ENCODE measurements around the gene ERICH3.

ERICH3 gene, protein sequence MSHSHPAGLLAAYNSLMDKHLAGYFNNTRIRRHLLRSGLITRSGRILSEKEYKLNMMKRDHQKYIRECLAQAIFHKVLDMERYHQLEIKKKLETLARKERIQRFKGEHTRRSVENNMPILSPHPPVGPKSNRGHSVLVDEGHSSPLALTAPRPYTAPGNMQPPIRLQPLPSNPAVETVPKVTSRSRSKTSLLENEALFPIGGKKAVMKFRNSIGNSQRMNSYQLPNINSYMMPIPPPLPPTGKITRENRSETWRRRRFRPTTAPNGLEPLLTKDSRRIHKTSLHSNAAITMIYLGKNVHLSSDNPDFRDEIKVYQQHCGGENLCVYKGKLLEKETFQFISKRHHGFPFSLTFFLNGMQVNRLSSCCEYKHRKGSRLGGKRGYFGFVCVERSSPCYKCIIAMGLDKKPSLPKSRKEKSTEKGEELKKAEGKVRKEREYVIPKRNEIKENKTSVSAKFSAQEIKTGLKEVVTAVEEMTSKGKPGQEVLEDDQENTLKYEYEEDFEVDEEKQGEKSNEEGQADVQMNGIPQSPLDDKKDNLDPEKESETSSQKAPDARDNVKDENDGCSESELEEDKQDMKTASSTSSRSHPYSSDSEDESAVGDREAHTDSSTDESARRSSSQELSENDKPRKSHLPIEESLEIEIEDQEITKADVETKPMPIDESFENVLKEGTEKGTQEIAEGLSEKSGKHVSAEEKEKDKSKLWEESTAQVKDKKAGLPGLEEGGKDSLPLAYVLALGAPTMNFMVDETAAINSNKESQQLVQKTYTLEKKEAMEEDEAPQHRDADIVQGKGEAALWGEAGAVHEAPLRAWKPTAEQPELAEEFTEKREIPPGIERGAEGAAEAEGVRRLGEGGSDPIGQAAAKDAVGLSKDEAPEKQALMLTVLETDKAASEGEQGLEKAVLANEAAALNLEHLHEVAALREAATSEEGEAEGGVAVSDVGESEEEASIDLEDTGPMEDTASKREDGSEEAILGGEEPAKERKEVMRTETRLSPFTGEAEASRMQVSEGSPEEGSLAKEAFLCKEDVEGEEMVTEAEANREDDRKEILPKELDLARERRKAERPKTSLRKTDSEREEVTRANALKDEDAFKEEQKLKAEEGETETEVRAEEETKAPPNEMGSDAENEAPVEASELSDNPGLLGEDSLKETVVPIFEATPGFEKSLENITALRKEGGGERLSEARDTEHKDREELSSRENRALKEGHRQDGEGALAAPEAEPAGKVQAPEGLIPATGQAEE (N-terminal part only)

DNA sequence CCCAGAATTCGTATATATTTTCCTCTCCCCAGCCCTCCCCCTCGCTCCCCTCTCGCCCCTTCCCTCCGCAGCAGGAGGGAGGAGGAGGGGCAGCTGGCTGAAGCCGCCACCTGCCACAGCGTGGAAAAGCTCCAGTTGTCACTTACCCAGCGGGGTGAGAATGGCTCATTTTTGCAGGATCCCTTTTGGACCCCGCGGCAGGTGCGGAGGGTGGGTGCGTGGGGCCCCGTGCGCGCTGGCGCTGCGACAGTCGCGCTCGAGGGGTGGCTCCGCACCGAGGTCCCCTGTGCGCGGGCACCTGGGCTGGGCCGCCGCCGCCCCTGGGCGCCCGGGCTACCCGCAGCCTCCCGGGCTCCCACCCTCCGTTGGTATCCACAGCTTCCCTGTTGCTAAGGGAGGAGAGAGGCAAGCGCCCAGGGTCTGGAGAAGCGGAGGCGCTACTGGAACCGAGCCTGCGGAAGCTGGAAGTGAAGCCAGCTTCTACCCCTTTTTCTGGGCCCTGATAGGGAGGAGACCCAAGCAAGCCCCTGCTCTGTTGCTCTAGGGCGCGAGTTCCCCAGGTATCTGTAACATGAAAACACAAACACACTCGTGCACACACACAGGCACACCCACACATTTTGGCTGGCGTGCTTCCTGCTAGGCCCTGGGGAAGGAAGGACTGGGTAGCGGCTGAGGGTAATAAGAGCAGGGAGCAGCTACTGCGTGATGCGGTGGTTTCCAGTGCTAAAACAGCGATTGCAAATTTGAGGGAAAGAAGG lies at the start of gene ERICH3:
ERICH3 (minus strand) TSS at position 442 of the 761 bp plus-strand sequence; CDS start at position 169, 273 bp downstream.
- Histone ChIP-seq H3K27ac (ENCODE audit: low read depth, low read length) (no peak within 1 kb of the TSS), H3K4me3 (ENCODE audit: insufficient read depth, low read length, poor library complexity, severe bottlenecking) (no peak within 1 kb of the TSS), H3F3A (ENCODE audit: insufficient read depth) (no peaks in the 10 kb centered on the region), H2AFZ (ENCODE audit: low read depth, low read length, severe bottlenecking) (no peak within 1 kb of the TSS), H3K36me3 (ENCODE audit: low read length) (no peaks in the 10 kb centered on the region), H3K4me2 (ENCODE audit: low read depth, low read length, poor library complexity, severe bottlenecking) (no peak within 1 kb of the TSS), H4K20me1 (ENCODE audit: low read depth, low read length) (no peaks in the 10 kb centered on the region), H3K9me2 (replicated peaks; ENCODE audit: insufficient read depth, low read length) (no peaks in the 10 kb centered on the region), H3K9ac (ENCODE audit: low read length) (no peak within 1 kb of the TSS), H3K79me2 (ENCODE audit: insufficient read depth, low read length) (no peaks in the 10 kb centered on the region), H3K9me3 (ENCODE audit: insufficient read depth, low read length) (no peaks in the 10 kb centered on the region), H3K27me3 (ENCODE audit: low read length) (no peaks in the 10 kb centered on the region)
- no peak for TF ChIP-seq EZH2phosphoT487 (conservative IDR thresholded peaks at IDR 0.05; ENCODE audit: low read length)
- TF ChIP-seq, protein P1, sequence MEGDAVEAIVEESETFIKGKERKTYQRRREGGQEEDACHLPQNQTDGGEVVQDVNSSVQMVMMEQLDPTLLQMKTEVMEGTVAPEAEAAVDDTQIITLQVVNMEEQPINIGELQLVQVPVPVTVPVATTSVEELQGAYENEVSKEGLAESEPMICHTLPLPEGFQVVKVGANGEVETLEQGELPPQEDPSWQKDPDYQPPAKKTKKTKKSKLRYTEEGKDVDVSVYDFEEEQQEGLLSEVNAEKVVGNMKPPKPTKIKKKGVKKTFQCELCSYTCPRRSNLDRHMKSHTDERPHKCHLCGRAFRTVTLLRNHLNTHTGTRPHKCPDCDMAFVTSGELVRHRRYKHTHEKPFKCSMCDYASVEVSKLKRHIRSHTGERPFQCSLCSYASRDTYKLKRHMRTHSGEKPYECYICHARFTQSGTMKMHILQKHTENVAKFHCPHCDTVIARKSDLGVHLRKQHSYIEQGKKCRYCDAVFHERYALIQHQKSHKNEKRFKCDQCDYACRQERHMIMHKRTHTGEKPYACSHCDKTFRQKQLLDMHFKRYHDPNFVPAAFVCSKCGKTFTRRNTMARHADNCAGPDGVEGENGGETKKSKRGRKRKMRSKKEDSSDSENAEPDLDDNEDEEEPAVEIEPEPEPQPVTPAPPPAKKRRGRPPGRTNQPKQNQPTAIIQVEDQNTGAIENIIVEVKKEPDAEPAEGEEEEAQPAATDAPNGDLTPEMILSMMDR (IDR thresholded peaks at IDR 0.05; ENCODE audit: insufficient read depth, low read length, poor library complexity, severe bottlenecking), result no peak

DNA sequence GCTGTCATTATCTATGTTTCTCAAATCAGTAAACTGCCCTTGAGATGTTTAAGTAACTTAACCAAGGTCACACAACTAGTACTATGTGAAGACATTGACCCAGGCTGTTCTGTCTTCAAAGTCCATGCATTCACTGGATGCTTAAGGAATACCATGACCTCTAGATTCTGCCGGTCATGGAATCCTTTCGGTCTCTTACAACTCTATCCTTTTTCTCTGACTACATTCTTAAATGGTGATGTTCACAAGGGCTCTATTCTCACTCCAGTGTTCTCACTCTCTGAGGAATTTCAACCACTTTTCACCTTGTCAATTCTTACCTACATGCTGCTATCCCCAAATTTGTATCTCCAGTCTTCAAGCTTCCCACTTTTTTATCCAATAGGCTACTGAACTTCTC lies 44.0 kb upstream of the ERICH3 start:
- TF ChIP-seq, protein P1 (IDR thresholded peaks at IDR 0.05; ENCODE audit: insufficient read depth, low read length, poor library complexity, severe bottlenecking), result no peak
- no peak for TF ChIP-seq EZH2phosphoT487 (conservative IDR thresholded peaks at IDR 0.05; ENCODE audit: low read length)

DNA sequence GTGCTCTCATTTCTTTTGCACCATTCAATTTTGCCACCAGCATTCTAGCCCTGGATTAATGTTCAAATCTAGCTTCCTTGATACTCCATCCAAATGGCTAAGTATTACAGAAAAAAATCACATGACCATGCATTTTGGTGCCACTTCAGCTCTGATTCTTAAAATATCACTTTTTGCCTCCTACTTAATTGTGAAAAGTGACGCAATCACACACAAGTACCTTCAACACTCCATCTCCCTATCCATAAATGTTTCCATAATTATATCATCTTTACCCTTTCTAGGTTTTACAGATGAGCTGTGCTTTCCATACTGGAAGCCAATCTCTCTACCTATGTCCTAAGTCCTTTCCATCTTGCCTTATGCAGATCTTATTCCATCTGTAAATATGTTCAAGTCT lies 43.2 kb upstream of the ERICH3 start:
- no peak overlapping the region for H3K4me2 ChIP-seq (ENCODE audit: low read depth, low read length, poor library complexity, severe bottlenecking)
- H3K9me2 ChIP-seq (replicated peaks; ENCODE audit: insufficient read depth, low read length), result no peaks in the 10 kb centered on the region
- TF ChIP-seq EZH2phosphoT487 (conservative IDR thresholded peaks at IDR 0.05; ENCODE audit: low read length), result no peak
- TF ChIP-seq, protein P1 (IDR thresholded peaks at IDR 0.05; ENCODE audit: insufficient read depth, low read length, poor library complexity, severe bottlenecking), result no peak
- no peaks in the 10 kb centered on the region for H3K79me2 ChIP-seq (ENCODE audit: insufficient read depth, low read length)
- H3F3A ChIP-seq (ENCODE audit: insufficient read depth), result no peaks in the 10 kb centered on the region
- H3K9me3 ChIP-seq (ENCODE audit: insufficient read depth, low read length), result no peaks in the 10 kb centered on the region
- H3K36me3 ChIP-seq (ENCODE audit: low read length), result 0 out of 2 replicates have a peak, but pooled peaks cover 8% of the 10 kb centered on the region
- H3K27ac ChIP-seq (ENCODE audit: low read depth, low read length), result no peak overlapping the region
- H3K4me3 ChIP-seq (ENCODE audit: insufficient read depth, low read length, poor library complexity, severe bottlenecking), result no peak overlapping the region
- no peak overlapping the region for H2AFZ ChIP-seq (ENCODE audit: low read depth, low read length, severe bottlenecking)
- no peaks in the 10 kb centered on the region for H3K27me3 ChIP-seq (ENCODE audit: low read length)
- no peak overlapping the region for H3K9ac ChIP-seq (ENCODE audit: low read length)
- H4K20me1 ChIP-seq (ENCODE audit: low read depth, low read length), result no peaks in the 10 kb centered on the region

More for the DNA sequence above, 44.0 kb upstream of the ERICH3 start:
- Histone ChIP-seq H4K20me1 (ENCODE audit: low read depth, low read length) (no peaks in the 10 kb centered on the region), H3K9me3 (ENCODE audit: insufficient read depth, low read length) (no peaks in the 10 kb centered on the region), H3K4me3 (ENCODE audit: insufficient read depth, low read length, poor library complexity, severe bottlenecking) (no peak overlapping the region), H3K4me2 (ENCODE audit: low read depth, low read length, poor library complexity, severe bottlenecking) (no peak overlapping the region), H3F3A (ENCODE audit: insufficient read depth) (no peaks in the 10 kb centered on the region), H3K27me3 (ENCODE audit: low read length) (no peaks in the 10 kb centered on the region), H3K79me2 (ENCODE audit: insufficient read depth, low read length) (no peaks in the 10 kb centered on the region), H3K9me2 (replicated peaks; ENCODE audit: insufficient read depth, low read length) (no peaks in the 10 kb centered on the region), H3K9ac (ENCODE audit: low read length) (no peak overlapping the region), H3K27ac (ENCODE audit: low read depth, low read length) (no peak overlapping the region), H2AFZ (ENCODE audit: low read depth, low read length, severe bottlenecking) (no peak overlapping the region), H3K36me3 (ENCODE audit: low read length) (peaks cover 13% of the 10 kb centered on the region; the same call in 1 of the 2 replicates)

All from SU-DHL-6 (cell line).